HG02870 (cell line): ENCODE measurements around the gene KRT6A.
"Not testable (repeated sequence)": the region's sequence is repeated elsewhere in the genome, so short reads cannot be mapped to it uniquely, and the experiment has no call there.

Experiments
- ATAC-seq: cut with Tn5 transposase; IDR thresholded peaks from one replicate; pipeline ENCODE4 v1.9.1; 2021; ENCODE audit warnings: mild to moderate bottlenecking, moderate library complexity; ENCODE audit not compliant: unreplicated experiment

Gene KRT6A

DNA sequence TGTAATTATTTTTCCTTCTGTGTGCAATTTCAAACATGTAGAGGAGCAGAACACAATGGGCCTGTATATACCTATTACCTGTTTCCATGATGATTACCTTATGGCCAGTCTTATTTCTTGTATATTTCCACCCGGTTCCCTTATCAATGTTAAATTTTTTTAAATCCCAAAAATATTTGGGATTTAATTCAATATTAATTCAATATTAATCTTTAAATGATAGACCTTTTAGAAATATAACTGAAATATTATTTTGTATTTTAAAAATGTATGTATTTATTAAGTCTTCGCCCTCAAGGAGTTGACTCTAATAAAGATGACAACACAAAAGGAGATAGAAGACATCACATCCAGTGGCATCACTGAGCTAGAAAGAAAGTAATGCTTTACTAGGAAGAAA, 18.8 kb downstream of the KRT6A start:
- no peak for ATAC-seq

DNA sequence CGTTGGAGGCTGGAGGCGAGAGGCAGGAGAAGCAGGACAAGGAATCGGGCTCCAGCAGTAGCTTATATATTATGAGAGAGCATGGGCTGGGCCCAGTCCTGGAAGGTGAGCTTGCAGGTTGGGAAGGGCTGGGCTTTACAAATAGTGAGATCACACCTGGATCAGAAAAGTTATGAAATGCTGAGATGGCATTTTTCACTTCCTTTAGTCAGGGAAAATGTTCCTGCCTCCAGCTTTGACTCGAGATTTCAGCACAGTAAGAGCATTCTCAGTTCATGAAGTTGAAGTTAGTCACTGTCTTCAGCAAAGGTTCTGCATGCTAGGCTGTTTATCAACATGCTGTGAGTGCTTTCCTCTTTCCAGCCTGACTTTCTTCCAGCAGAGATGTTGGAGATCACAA, 19.3 kb downstream of the KRT6A start, which contains the start of gene KRT6C:
TSS of gene KRT6C (minus strand) at position 38 of the 400 bp plus-strand sequence. CDS start 68 bp downstream, outside the sequence.
- no peak for ATAC-seq

DNA sequence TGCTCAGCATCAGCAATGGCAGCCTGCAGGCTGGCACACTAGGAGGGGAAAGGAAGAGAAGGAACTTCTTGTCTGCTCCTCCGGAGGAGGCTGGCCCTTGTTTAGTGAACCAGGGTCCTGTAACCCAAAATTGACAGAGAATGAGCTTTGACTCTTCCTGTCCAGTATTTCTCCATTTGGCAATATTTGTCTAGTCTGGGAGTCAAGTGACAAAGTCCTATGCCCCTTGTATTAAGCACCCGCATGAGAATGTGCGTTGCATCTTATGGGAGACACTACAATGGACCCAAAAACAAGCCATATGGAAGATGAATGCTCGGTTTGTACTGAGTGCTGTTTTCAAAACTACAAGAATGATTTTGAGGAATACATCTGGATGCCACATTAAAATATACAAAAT, 23.2 kb downstream of the KRT6A start:
- ATAC-seq = no peak

DNA sequence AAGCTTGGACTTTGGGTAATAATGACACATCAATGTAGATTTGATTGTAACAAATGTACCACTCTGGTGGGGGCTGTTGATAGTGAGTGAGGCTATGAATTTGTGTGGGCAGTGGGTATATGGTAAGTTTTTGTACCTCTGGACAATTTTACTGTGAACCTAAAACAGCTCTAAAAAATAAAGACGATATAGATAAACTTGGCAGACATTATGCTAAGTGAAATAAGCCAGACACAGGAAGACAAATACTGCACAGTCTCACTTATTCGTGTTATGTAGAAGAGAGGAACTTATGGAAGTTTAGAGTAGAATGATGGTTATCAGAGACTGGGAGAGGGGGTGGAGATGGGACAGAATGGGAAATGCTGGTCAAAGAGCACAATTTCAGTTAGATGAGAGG, 28.2 kb downstream of the KRT6A start:
- ATAC-seq = no peak

DNA sequence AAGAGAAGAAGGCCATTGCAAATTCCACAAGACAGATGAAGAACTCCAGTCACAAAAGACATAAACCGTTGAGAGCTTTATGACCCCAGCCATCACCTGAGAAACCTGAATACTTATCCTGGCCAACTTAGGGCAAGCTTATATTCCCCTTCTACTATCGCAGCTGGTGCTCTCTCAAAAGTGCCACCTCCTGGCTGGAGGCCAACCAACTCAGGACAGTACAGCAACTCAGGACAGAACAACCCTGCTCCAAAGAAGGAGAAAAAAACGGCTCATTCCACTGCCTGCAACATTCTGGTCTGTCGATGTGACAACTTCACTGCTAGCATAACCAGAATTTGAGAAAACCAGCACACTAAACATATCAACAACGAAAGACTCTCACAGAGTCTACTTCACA, 31.4 kb downstream of the KRT6A start:
- no peak for ATAC-seq

DNA sequence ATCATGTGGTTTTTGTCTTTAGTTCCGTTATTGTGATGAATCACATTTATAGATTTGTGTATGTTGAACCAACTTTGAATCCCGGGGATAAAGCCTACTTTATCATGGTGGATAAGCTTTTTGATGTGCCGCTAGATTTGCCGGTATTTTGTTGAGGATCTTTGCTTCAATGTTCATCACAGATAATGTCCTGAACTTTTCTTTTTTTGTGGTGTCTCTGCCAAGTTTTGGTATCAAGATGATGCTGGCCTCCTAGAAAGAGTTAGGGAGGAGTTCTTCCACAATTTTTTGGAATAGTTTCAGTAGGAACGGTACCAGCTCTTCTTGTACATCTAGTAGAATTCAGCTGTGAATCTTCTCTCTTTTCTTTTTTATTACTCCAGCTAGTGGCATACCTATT, 34.2 kb downstream of the KRT6A start:
- ATAC-seq = no peak

DNA sequence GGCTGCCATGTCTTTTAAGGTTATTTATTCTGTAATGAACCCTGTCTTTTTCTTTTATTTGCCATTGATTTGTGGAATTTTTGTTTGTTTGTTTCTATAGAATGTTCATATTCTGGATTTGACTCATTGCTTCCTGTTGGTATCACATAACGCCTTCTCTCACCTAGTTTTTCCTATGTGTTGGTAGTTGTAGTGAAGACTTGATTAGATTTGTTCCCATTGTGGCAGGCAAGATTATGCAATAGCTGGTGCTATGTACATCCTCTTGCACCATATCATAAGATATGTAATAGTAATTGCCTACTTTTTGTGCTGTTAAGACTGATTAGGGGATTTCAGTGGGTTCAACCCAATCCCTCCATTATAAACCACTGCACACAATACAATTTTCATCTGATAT, 37.2 kb downstream of the KRT6A start:
- ATAC-seq = no peak

DNA sequence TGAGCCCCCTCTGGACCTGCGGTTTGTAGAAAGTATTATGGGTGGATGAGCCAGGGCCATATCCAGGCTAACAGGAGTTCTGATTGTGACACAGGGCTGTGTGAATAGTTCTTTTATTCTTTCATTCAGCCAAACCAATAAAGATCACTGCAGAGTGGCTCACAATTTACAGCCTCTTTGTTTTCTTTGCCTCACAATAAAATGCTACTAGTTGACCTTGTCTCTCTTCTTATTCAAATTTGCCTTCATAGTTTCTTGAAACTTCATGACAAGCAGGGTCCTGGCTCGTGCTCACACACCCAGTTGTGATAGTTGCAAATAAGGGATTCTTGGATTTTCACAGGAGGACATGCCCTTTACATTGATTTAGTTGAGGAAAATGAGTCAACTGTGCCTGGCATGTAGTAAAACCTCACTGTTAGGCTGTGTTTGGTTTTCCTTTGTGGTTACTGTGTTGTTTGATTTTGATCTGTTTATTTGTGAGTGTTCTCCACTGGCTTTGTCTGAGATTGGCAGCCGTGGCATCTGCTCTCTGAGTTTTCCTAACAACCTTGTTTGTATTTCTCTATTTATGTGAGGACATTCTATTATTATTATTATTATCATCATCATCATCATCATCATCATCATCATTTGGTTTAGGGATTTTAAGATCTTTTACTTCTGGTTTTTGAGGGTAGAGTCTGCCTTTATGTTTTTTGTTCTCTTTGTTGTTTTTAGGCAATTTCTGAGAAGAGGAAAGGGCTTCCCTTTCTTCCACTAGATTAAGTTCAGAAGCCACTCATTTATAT, 38.5 kb downstream of the KRT6A start:
- ATAC-seq = no peak

DNA sequence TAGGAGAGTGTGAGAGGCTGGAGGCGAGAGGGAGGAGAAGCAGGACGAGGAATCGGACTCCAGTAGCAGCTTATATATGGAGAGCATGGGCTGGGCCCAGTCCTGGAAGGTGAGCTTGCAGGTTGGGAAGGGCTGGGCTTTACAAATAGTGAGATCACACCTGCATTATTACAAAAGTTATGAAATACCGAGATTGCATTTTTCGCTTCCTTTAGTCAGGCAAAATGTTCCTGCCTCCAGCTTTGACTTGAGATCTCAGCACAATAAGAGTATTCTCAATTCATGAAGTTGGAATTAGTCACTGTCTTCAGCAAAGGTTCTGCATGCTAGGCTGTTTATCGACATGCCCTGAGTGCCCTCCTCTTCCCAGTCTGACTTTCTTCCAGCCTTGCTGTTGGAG, 41.0 kb downstream of the KRT6A start, which contains the start of gene KRT6B:
TSS of gene KRT6B (minus strand) at position 46 of the 400 bp plus-strand sequence. CDS start 68 bp downstream, outside the sequence.
- ATAC-seq = no peak

DNA sequence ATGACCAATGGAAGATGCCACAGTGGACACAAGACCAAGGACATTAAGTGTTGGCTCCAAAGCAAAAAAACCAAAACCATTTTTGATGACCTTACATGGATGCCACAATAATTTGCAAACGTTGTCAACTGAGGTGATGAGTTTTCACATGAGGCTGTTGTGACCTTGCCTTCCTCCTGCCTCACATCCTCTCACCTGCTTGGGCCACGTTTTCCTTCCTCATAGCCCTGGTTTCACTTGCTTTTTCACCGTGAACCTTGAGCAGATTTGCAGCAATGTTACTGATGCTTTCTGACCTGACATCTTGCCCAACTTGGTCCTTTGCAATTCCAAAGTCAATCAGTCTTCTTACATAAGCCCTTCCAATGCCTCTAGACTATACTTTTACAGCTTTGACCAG, 44.8 kb downstream of the KRT6A start:
- ATAC-seq = no peak

DNA sequence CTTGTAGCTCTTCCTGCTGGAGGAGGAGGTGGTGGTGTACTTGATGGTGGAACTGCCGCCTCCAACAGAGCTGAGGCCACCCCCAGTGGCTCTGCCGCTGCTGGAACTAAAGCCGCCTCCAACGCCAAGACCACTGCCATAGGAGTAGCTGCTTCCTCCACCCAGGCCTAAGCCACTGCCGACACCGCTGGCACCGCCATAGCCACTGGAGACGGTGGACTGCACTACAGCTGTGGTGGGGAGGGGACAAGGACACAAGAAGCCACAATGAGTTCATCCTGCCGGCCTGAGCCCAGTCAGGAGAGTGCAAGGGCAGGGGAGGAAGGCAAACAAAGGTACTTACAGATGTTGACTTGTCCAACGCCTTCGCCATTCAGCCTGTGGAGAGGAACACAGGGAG, 45.9 kb downstream of the KRT6A start:
- ATAC-seq = not testable (repeated sequence)

DNA sequence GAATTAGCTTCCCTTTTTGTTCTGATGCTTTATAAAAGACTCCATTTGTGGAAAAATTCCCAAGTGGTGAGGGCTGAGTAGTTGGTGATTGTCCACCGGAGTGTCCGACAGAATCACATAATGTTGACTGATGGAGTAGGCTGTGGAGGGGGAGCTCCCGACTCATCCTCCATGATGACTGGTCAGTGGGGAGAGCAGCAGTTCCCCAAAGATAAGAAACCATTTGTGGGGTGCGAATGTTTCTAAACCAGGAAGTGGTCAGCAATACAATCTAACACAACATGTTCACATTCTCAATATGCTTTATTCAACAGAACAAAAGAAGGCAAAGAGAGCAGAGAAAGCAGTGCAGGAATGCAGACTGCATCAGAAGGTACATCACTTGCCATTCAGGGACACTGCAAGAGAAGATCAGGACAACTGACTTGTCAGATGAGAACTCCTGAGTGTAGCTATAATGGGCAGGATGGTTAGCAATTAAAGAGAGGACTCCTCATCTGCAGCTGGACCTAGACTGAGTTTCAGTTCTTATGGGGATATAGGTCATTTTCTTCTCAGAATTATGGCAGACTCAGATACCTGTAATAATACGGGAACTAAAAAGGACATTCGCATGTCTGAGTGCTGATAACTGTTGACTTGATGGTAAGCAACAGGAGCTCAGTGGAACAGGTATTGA, 46.6 kb downstream of the KRT6A start:
- ATAC-seq = no peak

DNA sequence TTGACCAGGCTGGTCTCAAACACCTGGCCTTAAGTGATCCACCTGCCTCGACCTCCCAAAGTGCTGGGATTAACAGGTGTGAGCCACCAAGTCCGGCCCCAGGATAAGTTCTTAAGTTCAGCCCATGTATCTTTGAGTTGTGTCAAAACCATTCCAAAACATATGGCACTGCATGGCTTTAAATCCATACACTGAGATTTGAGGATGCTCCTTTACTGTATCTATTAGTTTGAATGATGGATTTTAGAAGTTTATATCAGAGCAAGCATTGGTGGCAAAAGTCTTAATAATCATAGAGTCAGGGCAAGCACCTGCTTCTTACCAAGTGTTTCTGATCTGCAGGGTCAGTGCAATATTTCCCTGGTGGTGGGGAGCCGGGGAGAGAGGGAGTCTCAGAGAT, 47.2 kb downstream of the KRT6A start:
- no peak for ATAC-seq

DNA sequence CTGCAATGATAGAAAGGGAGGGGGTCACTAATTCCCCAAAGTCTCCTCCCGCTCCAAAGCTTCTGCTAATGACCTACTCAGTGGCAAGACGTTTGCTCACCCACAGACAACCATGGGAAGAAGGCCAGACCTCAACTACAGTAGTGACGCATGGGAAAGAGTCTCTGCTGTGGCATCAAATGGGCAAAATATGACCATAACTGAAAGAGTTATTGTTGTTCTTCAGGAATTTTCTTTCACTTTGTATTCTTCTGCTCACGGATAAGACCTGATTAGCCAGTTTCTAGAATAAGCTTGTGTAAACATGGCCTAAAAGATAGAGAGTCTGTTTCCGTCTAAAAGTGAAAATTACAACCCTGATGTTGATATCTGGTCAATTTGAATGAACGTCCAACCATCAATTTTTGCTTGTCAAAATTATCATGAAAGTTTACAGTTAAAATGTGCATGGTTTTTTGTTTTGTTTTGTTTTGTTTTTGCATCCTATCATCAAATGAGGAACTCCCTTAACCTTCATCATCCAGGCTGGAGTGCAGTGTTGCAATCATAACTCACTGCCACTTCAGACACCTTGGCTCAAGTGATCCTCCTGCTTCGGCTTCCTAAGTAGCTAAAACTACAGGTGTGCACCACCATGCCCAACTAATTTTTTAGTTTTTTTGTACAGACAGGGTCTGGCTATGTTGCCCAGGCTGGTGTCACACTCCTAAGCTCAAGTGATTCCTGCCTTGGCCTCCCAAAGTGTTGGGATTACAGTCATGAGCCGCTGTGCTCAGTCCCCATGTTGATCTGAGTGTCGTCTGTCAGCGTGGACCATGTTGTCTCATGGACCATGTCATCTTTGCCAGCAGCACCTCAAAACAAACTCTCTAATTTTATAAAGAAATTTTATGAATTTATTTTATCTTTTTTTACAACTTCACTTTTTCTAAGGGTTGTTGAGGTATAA, 48.1 kb downstream of the KRT6A start:
- ATAC-seq = no peak

DNA sequence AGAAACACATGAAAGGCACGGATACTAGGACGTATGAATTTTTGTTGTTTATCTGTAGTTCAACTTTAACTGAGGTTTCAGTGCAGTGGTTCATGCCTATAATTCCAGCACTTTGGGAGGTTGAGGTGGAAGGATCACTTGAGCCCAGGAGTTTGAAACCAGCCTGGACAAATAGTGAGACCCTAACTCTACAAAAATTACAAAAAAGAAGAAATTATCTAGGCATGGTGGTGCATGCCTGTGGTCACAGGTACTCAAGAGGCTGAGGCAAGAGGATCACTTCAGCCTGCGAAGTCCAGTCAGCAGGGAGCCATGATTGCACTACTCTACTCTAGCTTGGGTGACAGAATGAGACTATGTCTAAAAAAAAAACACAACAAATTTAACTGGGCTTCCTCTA, 49.1 kb downstream of the KRT6A start:
- no peak for ATAC-seq

DNA sequence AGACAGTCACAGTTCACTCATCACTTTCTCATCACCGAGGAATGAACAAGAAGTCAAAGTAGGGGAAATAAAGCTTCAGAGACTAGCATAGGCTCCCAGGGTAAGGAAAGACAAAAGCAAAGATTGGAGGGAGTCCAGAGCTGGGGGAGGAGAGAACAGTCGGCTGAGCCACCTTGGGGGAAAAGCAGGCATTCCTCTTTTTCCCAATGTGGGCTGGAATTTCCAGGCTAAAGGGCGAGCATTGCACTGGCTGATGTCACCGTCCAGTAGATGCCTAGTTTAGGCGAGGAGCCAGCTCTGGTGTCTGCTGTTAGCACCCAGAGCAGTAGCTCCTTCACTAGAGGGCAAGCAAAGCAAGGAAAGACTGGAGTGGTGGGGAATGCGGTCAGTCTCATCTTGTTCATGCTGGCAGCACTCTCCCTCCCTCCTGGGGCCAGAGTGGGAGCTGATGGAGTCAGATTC, 50.4 kb downstream of the KRT6A start:
- no peak for ATAC-seq

DNA sequence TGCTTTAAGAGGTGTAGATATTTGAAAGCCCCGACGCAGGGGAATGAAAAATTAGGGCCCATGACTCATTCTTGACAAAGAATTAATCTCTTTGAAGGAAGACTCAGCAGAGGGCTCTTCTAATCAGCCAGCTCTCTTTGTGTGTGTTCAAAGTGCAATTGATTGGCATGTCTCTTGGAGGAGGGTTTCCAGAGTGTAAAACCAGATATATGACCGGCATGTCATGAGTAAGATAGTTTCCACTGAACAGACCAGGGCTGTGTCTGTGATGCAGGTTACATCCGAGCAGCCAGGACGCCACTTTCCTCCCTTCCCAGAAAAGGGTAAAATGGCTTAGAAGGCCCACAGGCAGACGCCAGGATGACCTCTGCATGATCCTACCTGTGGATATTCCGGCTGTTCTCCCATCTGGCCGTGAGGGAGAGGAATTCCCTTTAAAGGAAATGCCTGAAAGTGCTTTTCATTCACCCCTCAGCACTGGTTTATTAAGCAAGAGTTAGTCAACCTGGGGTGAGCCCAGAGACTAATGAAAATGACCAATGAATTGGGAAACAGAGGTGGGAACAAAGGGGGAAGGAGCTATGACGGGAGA, 51.6 kb downstream of the KRT6A start:
- ATAC-seq = no peak

DNA sequence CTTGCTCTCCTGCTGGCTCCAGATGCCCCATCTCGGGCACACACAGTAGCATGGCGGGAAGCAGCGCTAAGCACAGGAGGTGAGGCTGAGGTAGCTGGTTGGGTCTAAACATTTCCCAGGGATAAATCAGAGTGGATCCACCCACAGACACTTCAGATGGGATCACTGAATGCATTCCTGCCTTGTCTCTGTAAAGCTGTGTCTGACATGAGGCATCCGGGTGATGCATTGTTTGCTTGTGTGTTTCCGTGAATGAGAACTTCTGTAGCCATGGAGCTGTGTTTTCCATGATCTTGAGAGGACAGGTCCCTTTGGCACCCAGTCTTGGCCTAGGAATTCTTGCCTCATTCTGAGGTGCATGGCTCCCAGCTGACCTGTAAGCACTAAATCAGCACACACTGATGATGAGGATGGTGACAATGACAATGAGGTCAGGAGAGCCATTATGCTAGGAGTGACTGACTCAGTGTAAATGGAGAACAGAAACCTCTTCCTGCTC, 52.2 kb downstream of the KRT6A start:
- ATAC-seq = no peak

DNA sequence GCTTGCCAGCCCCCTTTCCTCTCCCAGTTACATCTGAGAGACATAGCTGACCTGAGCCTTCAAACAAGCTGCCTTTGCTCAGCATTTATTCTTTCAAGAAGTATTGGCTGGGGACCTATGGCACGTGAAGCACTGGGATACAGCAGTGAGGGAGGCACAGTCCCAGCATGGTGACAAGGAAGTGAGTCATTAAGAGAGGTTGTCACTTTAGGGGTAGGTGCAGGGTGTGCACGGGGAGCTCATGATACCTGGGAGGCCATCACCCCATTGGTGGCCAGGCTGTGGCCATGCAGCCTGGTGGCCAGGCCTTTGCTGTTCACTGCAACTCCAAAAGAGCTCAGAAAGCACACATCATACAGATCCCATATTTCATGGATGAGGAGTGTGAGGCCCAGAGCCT, 53.2 kb downstream of the KRT6A start:
- no peak for ATAC-seq

DNA sequence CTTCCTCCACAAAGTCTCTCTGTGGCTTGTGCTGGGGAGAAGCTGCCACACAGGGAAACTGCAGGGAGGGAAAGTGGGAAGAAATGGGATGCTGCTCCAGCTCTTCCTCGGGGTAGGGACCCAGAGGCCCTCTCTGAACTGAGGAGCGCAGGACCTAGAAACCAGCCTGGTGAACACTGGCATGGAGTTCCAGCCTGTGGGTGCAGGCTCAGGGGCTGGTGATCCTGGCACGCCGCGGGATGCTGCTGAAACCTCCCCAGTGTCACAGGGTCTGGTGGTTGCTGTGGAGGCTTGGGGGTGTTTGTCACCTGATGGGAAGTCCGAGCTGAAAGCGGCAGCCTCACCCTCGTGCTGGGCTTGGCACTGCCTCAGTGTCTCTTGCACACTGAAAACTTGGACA, 53.6 kb downstream of the KRT6A start:
- ATAC-seq = no peak
